ENCODE measurements around the gene GMEB1. TPM values are rescaled to one million over a fixed set of nuclear protein-coding genes. Genes with fewer than 3 reads are reported as not detected.
"Not testable (repeated sequence)": the region's sequence is repeated elsewhere in the genome, so short reads cannot be mapped to it uniquely, and the experiment has no call there.

The GMEB1 gene
- total RNA-seq, 1 donor from 2014 or later: 18.0 TPM

GRCh38 chr1:28668956-28669723, 556 bp downstream of the GMEB1 start:
- H3K4me3 Mint-ChIP-seq: peak overlapping the region; percentile 90
- H3K27ac Mint-ChIP-seq: peak overlapping the region; percentile 92
- DNase-seq (ENCODE audit: extremely low spot score, unreplicated experiment): peak; percentile 75
- no peaks in the 10 kb centered on the region for H3K9me3 Mint-ChIP-seq
- H3K36me3 Mint-ChIP-seq: peaks cover 4% of the 10 kb centered on the region
- peaks cover 14% of the 10 kb centered on the region for H3K4me1 Mint-ChIP-seq (ENCODE audit: unreplicated experiment)
- H3K27me3 Mint-ChIP-seq: no peaks in the 10 kb centered on the region
- TF ChIP-seq, protein P1, sequence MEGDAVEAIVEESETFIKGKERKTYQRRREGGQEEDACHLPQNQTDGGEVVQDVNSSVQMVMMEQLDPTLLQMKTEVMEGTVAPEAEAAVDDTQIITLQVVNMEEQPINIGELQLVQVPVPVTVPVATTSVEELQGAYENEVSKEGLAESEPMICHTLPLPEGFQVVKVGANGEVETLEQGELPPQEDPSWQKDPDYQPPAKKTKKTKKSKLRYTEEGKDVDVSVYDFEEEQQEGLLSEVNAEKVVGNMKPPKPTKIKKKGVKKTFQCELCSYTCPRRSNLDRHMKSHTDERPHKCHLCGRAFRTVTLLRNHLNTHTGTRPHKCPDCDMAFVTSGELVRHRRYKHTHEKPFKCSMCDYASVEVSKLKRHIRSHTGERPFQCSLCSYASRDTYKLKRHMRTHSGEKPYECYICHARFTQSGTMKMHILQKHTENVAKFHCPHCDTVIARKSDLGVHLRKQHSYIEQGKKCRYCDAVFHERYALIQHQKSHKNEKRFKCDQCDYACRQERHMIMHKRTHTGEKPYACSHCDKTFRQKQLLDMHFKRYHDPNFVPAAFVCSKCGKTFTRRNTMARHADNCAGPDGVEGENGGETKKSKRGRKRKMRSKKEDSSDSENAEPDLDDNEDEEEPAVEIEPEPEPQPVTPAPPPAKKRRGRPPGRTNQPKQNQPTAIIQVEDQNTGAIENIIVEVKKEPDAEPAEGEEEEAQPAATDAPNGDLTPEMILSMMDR (conservative IDR thresholded peaks at IDR 0.05): no peak

DNA sequence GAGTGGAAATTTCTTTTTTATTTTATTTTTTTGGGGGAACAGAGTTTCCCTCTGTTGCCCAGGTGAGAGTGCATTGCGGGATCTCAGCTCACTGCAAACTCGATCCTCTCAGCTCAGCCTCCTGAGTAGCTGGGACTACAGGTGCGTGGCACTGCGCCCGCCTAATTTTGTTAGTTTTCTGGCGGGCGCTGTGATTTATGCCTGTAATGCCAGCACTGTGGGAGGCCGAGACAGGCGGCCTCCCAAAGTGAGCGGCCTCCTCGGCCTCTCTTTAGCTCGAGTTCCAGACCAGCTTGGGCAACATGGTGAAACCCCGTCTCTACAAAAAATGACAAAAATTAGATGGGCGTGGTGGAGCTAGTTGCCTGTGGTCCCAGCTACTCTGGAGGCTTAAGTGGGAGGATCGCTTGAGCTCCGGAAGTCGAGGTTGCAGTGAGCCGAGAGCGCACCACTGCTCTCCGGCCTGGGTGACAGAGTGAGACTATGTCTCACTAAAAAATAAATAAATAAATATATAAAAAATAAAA, 2.7 kb downstream of the GMEB1 start:
- Mint-ChIP-seq H3K27ac (peak overlapping the region; percentile 71), H3K36me3 (peaks cover 9% of the 10 kb centered on the region), H3K4me3 (no peak overlapping the region), H3K9me3 (no peaks in the 10 kb centered on the region), H3K27me3 (no peaks in the 10 kb centered on the region), H3K4me1 (ENCODE audit: unreplicated experiment) (peaks cover 18% of the 10 kb centered on the region)
- no peak for DNase-seq (ENCODE audit: extremely low spot score, unreplicated experiment)
- TF ChIP-seq, protein P1 (conservative IDR thresholded peaks at IDR 0.05): no peak

- not testable (repeated sequence) for H3K9me3 Mint-ChIP-seq; DNase-seq (ENCODE audit: extremely low spot score, unreplicated experiment); H3K36me3 Mint-ChIP-seq; H3K27me3 Mint-ChIP-seq; H3K4me3 Mint-ChIP-seq
- peaks cover 16% of the 10 kb centered on the region for H3K4me1 Mint-ChIP-seq (ENCODE audit: unreplicated experiment)
- H3K27ac Mint-ChIP-seq: peak overlapping the region; percentile 50
Measured at GRCh38 chr1:28672971-28673370, 4.4 kb downstream of the GMEB1 start.

DNA sequence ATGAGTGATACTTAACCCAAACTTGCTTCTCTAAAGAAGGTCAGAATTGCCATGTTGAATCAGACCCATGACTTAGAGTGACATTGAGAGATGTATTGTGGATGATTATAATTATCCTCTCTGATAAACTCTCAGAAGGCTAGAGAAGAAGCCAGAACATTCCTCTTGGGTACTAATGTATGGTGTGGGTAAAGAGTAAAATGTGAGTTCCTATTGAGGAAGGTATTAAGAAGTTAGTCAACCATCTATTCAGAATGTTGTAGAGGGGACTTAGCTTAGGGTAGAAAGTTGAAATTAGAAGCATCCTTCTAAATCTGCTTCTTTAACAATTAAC, 7.3 kb downstream of the GMEB1 start:
- TF ChIP-seq, protein P1 (conservative IDR thresholded peaks at IDR 0.05): no peak
- DNase-seq (ENCODE audit: extremely low spot score, unreplicated experiment): no peak
- Mint-ChIP-seq H3K4me3 (no peak overlapping the region), H3K4me1 (ENCODE audit: unreplicated experiment) (peaks cover 4% of the 10 kb centered on the region), H3K9me3 (no peaks in the 10 kb centered on the region), H3K27me3 (no peaks in the 10 kb centered on the region), H3K36me3 (peaks cover 5% of the 10 kb centered on the region), H3K27ac (peak overlapping the region; percentile 82)

DNA sequence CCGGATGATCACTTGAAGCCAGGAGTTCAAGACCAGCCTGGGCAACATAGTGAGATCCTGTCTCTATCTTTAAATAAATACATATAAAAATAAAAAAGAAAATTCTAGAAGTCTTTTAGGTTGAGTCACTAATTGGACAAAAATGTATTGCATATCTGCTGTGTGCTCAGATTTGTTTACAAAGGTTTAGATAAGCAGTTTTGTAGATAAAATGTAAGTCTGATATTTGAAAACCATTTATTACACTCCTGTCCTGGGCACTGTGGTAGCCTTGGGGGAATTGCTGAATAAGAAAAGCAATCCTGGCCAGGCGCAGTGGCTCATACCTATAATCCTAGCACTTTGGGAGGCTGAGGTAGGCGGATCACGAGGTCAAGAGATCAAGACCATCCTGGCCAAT, 11.6 kb downstream of the GMEB1 start:
- TF ChIP-seq, protein P1 (conservative IDR thresholded peaks at IDR 0.05): no peak
- H3K4me1 Mint-ChIP-seq (ENCODE audit: unreplicated experiment): peaks cover 4% of the 10 kb centered on the region

DNA sequence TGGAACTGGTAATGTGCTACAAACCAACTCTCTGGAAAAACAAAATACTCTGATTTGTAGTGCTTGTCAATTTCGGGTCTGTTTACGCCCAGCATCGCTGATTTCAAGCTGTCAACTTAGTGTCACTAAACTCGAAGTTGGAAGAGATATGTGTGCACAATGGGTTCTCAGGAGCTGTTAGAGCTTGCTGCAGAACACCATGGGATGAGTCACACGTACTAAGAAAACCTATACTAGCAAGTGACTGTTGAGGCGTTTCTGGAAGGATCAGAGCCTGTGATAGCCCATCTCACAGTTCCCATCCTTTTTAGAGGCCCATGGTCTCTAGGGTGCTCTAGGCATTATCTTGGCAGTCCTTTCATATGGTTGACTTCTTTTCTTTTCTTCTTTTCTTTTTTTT, 14.3 kb downstream of the GMEB1 start:
- TF ChIP-seq, protein P1 (conservative IDR thresholded peaks at IDR 0.05): no peak
- Mint-ChIP-seq H3K27ac (no peak overlapping the region), H3K9me3 (no peaks in the 10 kb centered on the region), H3K4me1 (ENCODE audit: unreplicated experiment) (no peaks in the 10 kb centered on the region), H3K27me3 (no peaks in the 10 kb centered on the region), H3K4me3 (no peak overlapping the region), H3K36me3 (peaks cover 22% of the 10 kb centered on the region)
- DNase-seq (ENCODE audit: extremely low spot score, unreplicated experiment): no peak

More for the DNA sequence above, 11.6 kb downstream of the GMEB1 start:
- no peak for DNase-seq (ENCODE audit: extremely low spot score, unreplicated experiment)
- Mint-ChIP-seq H3K4me3 (no peak overlapping the region), H3K27ac (no peak overlapping the region), H3K36me3 (peaks cover 14% of the 10 kb centered on the region), H3K9me3 (no peaks in the 10 kb centered on the region), H3K27me3 (no peaks in the 10 kb centered on the region)
